HepG2 (cell line): Measurements from ENCODE around the gene UST. TPM values are rescaled to one million over a fixed set of nuclear protein-coding genes. Genes with fewer than 3 reads are reported as not detected.

Experiments
- AHDC1 ChIP-seq: sonication (generic); formaldehyde crosslinking; IDR thresholded peaks from 2 replicates; pipeline ENCODE4 v1.5.1; 2020; ENCODE audit warnings: mild to moderate bottlenecking, missing genetic modification reagents, borderline replicate concordance
- ARID2 ChIP-seq: sonication (generic); formaldehyde crosslinking; IDR thresholded peaks from 2 replicates; pipeline ENCODE4 v1.8.1; 2022; ENCODE audit warnings: mild to moderate bottlenecking, missing genetic modification reagents, borderline replicate concordance
- EED ChIP-seq: sonication (generic); formaldehyde crosslinking; IDR thresholded peaks from 2 replicates; pipeline ENCODE4 v1.5.0; 2020; ENCODE audit warnings: mild to moderate bottlenecking, missing genetic modification reagents
- GPBP1L1 ChIP-seq: sonication (generic); formaldehyde crosslinking; IDR thresholded peaks from 2 replicates; pipeline ENCODE4 v1.5.0; 2020; ENCODE audit warnings: mild to moderate bottlenecking, missing genetic modification reagents
- KLF15 ChIP-seq: sonication (generic); formaldehyde crosslinking; IDR thresholded peaks from 2 replicates; pipeline ENCODE4 v1.8.1; 2023; ENCODE audit warnings: borderline replicate concordance, mild to moderate bottlenecking, inconsistent platforms, missing genetic modification reagents, mixed read lengths
- MAFK ChIP-seq, 2 experiments: IDR thresholded peaks in 1 of 2; conservative IDR thresholded peaks in 1 of 2; 2 replicates each; pipeline ENCODE4 v1.6.1; 2011; ENCODE audit warnings: improper control_type of control experiment in 2 of 2, low read length in 2 of 2
- MEIS1 ChIP-seq: sonication (generic); formaldehyde crosslinking; IDR thresholded peaks from 2 replicates; pipeline ENCODE4 v1.9.0; 2021; ENCODE audit warnings: mild to moderate bottlenecking, missing genetic modification reagents, moderate library complexity, borderline replicate concordance
- NFATC3 ChIP-seq: sonication (generic); formaldehyde crosslinking; IDR thresholded peaks from 2 replicates; pipeline ENCODE4 v1.5.1; 2020; ENCODE audit warnings: mild to moderate bottlenecking, missing genetic modification reagents
- ONECUT2 ChIP-seq: sonication (generic); formaldehyde crosslinking; IDR thresholded peaks from 2 replicates; pipeline ENCODE4 v1.4.0; 2020; ENCODE audit warnings: missing genetic modification reagents
- SNAPC5 ChIP-seq: sonication (generic); formaldehyde crosslinking; IDR thresholded peaks from 2 replicates; pipeline ENCODE4 v1.8.1; 2023; ENCODE audit warnings: mild to moderate bottlenecking, missing genetic modification reagents, borderline replicate concordance
- ZBTB3 ChIP-seq: sonication (generic); formaldehyde crosslinking; IDR thresholded peaks from 2 replicates; pipeline ENCODE4 v1.4.0; 2020; ENCODE audit warnings: low read depth, mild to moderate bottlenecking, moderate library complexity, missing genetic modification reagents, borderline replicate concordance
- ZBTB34 ChIP-seq: sonication (generic); formaldehyde crosslinking; IDR thresholded peaks from 2 replicates; pipeline ENCODE4 v1.8.0; 2022; ENCODE audit warnings: mild to moderate bottlenecking, missing genetic modification reagents
- ZC3H4 ChIP-seq: sonication (generic); formaldehyde crosslinking; IDR thresholded peaks from 2 replicates; pipeline ENCODE4 v1.4.0; 2020; ENCODE audit warnings: missing genetic modification reagents, borderline replicate concordance
- ZFP36L2 ChIP-seq: sonication (generic); formaldehyde crosslinking; IDR thresholded peaks from 2 replicates; pipeline ENCODE4 v1.4.0; 2020; ENCODE audit warnings: missing genetic modification reagents
- ZFYVE20 ChIP-seq: sonication (generic); formaldehyde crosslinking; IDR thresholded peaks from 2 replicates; pipeline ENCODE4 v1.8.0; 2023; ENCODE audit warnings: low read depth, mild to moderate bottlenecking, moderate library complexity, missing genetic modification reagents, borderline replicate concordance
- ZNF136 ChIP-seq: sonication (generic); formaldehyde crosslinking; IDR thresholded peaks from 2 replicates; pipeline ENCODE4 v1.8.1; 2022; ENCODE audit warnings: low read depth, mild to moderate bottlenecking, moderate library complexity, missing genetic modification reagents
- ZNF432 ChIP-seq: sonication (generic); formaldehyde crosslinking; IDR thresholded peaks from 2 replicates; pipeline ENCODE4 v1.5.0; 2020; ENCODE audit warnings: missing genetic modification reagents, mild to moderate bottlenecking, borderline replicate concordance
- ZNF703 ChIP-seq: sonication (generic); formaldehyde crosslinking; IDR thresholded peaks from 2 replicates; pipeline ENCODE4 v1.5.1; 2020; ENCODE audit warnings: missing genetic modification reagents, mild to moderate bottlenecking, moderate library complexity, borderline replicate concordance
- ZNF737 ChIP-seq: sonication (generic); formaldehyde crosslinking; IDR thresholded peaks from 2 replicates; pipeline ENCODE4 v1.5.0; 2020; ENCODE audit warnings: missing genetic modification reagents, mild to moderate bottlenecking, borderline replicate concordance
- ZNF768 ChIP-seq: sonication (generic); formaldehyde crosslinking; IDR thresholded peaks from 2 replicates; pipeline ENCODE4 v1.4.0; 2020; ENCODE audit warnings: missing genetic modification reagents
- ZSCAN20 ChIP-seq: sonication (generic); formaldehyde crosslinking; IDR thresholded peaks from 2 replicates; pipeline ENCODE4 v1.4.0; 2020; ENCODE audit warnings: missing genetic modification reagents, mild to moderate bottlenecking, borderline replicate concordance
- polyA plus RNA-seq, 8 experiments: library from polyadenylated mRNA; depleted of rRNA in 3 of 8; stranded (reverse) in 7 of 8; unstranded in 1 of 8; fragments of >200 nt; fragmentation: Illumina TruSeq in 4 of 8; extraction: Trizol in 4 of 8; gene quantifications; 2 replicates each; pipeline versions ENCODE4 v1.2.1 to v1.2.3, GENCODE V29; 2011 to 2016; ENCODE audit warnings: low read depth in 4 of 8, missing spikeins in 1 of 8, mixed read lengths in 1 of 8; ENCODE audit not compliant: insufficient read depth in 1 of 8
- total RNA-seq, 5 experiments: library from RNA; depleted of rRNA; stranded (reverse); fragments of >200 nt; fragmentation: Illumina TruSeq; extraction: Trizol; gene quantifications; 2 replicates each; pipeline ENCODE4 v1.2.3, GENCODE V29; 2016; ENCODE audit warnings: low read depth in 1 of 5

The UST gene
- total and polyA plus RNA-seq, 2 of the 13 experiments (the other 11 are each of a cell fraction or from before 2014, with no cell fraction given) = 0.27 TPM; not detected in 1

GRCh38 chr6:148947621-148948444 is 201.0 kb downstream of the UST start (continued):
- TF ChIP-seq SNAPC5 = no peak
- TF ChIP-seq AHDC1 (CRISPR knock-in tag) = no peak
- no peak for TF ChIP-seq ZNF136 (CRISPR knock-in tag)
- TF ChIP-seq ZBTB34 = no peak
- TF ChIP-seq ARID2 = no peak
- no peak for TF ChIP-seq ZBTB3
- no peak for TF ChIP-seq ZFP36L2
- no peak for TF ChIP-seq ONECUT2 (CRISPR knock-in tag)
- TF ChIP-seq ZNF768 (CRISPR knock-in tag) = no peak
- no peak for TF ChIP-seq EED (CRISPR knock-in tag)
- TF ChIP-seq MEIS1 (CRISPR knock-in tag) = no peak
- TF ChIP-seq NFATC3 = no peak
- no peak for TF ChIP-seq GPBP1L1 (CRISPR knock-in tag)
- TF ChIP-seq MAFK (conservative IDR thresholded peaks at IDR 0.05 in 1 of 2, IDR thresholded peaks at IDR 0.05 in 1 of 2; ENCODE audit: low read length in 2 of 2) = no peak
- TF ChIP-seq ZC3H4 (CRISPR knock-in tag) = no peak
- no peak for TF ChIP-seq ZNF703
- TF ChIP-seq ZSCAN20 (CRISPR knock-in tag) = no peak
- TF ChIP-seq ZNF432 = no peak
- no peak for TF ChIP-seq ZNF737 (CRISPR knock-in tag)
- TF ChIP-seq KLF15 = no peak
- no peak for TF ChIP-seq ZFYVE20 (CRISPR knock-in tag)
